Osteocyte (in vitro differentiated cells): ENCODE measurements around the gene MGA. TPM values are rescaled to one million over a fixed set of nuclear protein-coding genes. Genes with fewer than 3 reads are reported as not detected.
A peak's percentile ranks its signal among the peaks of the same experiment; 100 is the strongest.

Source experiments
- DNase-seq: peaks from one replicate; pipeline ENCODE4 v3.0.0; 2021; ENCODE audit warnings: mixed read lengths; ENCODE audit not compliant: unreplicated experiment; ENCODE audit errors: extremely low spot score
- H3K27ac Mint-ChIP-seq: one replicate; pipeline ENCODE4 v1.8.0; 2021; ENCODE audit warnings: mild to moderate bottlenecking, mixed read lengths; ENCODE audit not compliant: unreplicated experiment
- H3K27me3 Mint-ChIP-seq: one replicate; pipeline ENCODE4 v1.8.0; 2021; ENCODE audit warnings: mixed read lengths; ENCODE audit not compliant: unreplicated experiment
- H3K36me3 Mint-ChIP-seq: one replicate; pipeline ENCODE4 v1.8.0; 2021; ENCODE audit warnings: mixed read lengths; ENCODE audit not compliant: unreplicated experiment
- H3K4me1 Mint-ChIP-seq: one replicate; pipeline ENCODE4 v1.8.0; 2021; ENCODE audit warnings: mixed read lengths; ENCODE audit not compliant: unreplicated experiment
- H3K4me3 Mint-ChIP-seq: one replicate; pipeline ENCODE4 v1.8.0; 2021; ENCODE audit warnings: mild to moderate bottlenecking, moderate library complexity, mixed read lengths; ENCODE audit not compliant: unreplicated experiment
- H3K9me3 Mint-ChIP-seq: one replicate; pipeline ENCODE4 v1.8.0; 2021; ENCODE audit warnings: mixed read lengths; ENCODE audit not compliant: unreplicated experiment
- CTCF ChIP-seq: fragments of 200-600 bp; sonication (generic); IDR thresholded peaks from 2 replicates; pipeline ENCODE4 v1.5.0; 2021; ENCODE audit warnings: antibody characterized with exemption, mild to moderate bottlenecking, moderate library complexity
- total RNA-seq: library from RNA; stranded (reverse); gene quantifications from 2 replicates; pipeline ENCODE4 v1.2.1, GENCODE V29; 2021

The MGA gene
- total RNA-seq, 1 donor from 2014 or later, result 47.2 TPM

DNA sequence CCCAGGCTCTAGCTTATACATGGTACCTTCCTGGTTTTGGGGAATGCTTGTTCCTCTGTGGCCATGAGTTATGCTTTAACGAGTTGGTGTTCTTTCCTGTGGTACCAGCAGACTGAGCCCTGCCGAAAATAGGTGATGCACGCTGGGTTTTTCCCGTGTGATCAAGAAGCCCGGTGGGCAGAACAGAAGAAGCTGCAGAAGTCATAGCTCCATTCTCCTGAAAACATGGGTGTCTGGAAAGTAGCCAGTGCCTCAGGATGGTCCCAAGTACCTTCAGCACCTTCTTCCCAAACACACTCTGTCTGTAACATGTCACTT is 139.2 kb downstream of the MGA start:
- H3K4me1 Mint-ChIP-seq, result peaks cover 44% of the 10 kb centered on the region

DNA sequence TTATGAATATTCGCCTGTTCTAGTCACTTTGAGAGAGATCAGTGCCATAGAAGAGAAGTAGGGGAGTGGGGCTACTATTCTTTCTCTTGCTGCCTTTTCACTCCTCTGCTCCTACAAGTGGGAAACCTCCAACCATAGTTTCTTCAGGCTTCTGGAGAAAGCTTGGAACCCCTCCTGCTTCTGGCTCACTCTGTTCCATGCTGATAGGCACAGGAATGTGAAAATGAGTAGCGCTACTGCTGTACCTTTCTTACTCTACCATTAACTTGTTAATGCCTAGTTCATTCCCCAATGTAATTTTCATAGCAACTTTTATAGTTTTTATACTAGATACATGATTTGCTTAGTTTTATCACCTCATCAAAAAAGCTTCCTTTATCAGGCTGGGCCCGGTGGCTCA is 141.0 kb downstream of the MGA start:
- TF ChIP-seq CTCF, result no peak
- H3K27ac Mint-ChIP-seq, result no peak overlapping the region
- H3K9me3 Mint-ChIP-seq, result no peaks in the 10 kb centered on the region
- H3K4me3 Mint-ChIP-seq, result no peak overlapping the region
- peaks cover 7% of the 10 kb centered on the region for H3K36me3 Mint-ChIP-seq
- H3K4me1 Mint-ChIP-seq, result peaks cover 43% of the 10 kb centered on the region
- no peak for DNase-seq
- H3K27me3 Mint-ChIP-seq, result no peaks in the 10 kb centered on the region

More for the DNA sequence above, 139.2 kb downstream of the MGA start:
- Mint-ChIP-seq H3K4me3 (no peak overlapping the region), H3K9me3 (no peaks in the 10 kb centered on the region), H3K36me3 (peaks cover 7% of the 10 kb centered on the region), H3K27ac (peak overlapping the region; percentile 15), H3K27me3 (no peaks in the 10 kb centered on the region)
- DNase-seq, result no peak
- TF ChIP-seq CTCF, result no peak

DNA sequence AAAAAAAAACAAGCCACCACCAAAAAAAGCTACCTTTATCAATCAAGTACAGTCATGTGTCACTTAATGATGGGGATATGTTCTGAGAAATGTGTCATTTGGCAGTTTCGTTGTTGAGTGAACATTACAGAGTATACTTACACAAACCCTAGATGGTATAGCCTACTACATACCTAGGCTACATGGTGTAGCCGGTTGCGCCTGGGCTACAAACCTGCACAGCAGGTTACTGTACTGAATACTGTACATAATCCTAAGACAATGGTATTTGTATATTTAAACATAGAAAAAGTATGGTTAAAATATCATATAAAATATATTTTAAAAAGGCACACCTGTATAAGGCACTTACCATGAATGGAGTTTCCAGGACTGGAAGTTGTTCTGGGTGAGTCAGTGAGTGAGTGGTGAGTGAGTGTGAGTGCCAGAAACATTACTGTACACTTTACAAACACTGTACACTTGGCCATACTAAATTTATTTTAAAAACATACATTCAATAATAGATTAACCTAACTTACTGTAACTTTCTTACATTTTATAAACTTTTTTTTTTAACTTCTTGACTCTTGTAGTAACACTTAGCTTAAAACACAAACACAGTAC is 141.7 kb downstream of the MGA start:
- Mint-ChIP-seq H3K4me3 (no peak overlapping the region), H3K27me3 (no peaks in the 10 kb centered on the region), H3K36me3 (peaks cover 7% of the 10 kb centered on the region), H3K4me1 (peaks cover 43% of the 10 kb centered on the region), H3K9me3 (no peaks in the 10 kb centered on the region), H3K27ac (no peak overlapping the region)
- no peak for TF ChIP-seq CTCF
- DNase-seq, result no peak

GRCh38 chr15:41804361-41804760 is 144.2 kb downstream of the MGA start:
- peaks cover 7% of the 10 kb centered on the region for H3K36me3 Mint-ChIP-seq
- no peaks in the 10 kb centered on the region for H3K27me3 Mint-ChIP-seq
- TF ChIP-seq CTCF, result no peak
- H3K4me1 Mint-ChIP-seq, result peaks cover 27% of the 10 kb centered on the region
- H3K4me3 Mint-ChIP-seq, result no peak overlapping the region
- DNase-seq, result no peak
- no peaks in the 10 kb centered on the region for H3K9me3 Mint-ChIP-seq
- peak overlapping the region; percentile 98 for H3K27ac Mint-ChIP-seq

- no peaks in the 10 kb centered on the region for H3K27me3 Mint-ChIP-seq
- no peak for DNase-seq
- TF ChIP-seq CTCF, result no peak
- peak overlapping the region; percentile 98 for H3K27ac Mint-ChIP-seq
- peaks cover 5% of the 10 kb centered on the region for H3K36me3 Mint-ChIP-seq
- no peak overlapping the region for H3K4me3 Mint-ChIP-seq
- H3K9me3 Mint-ChIP-seq, result no peaks in the 10 kb centered on the region
- H3K4me1 Mint-ChIP-seq, result peaks cover 27% of the 10 kb centered on the region
Observed at GRCh38 chr15:41804916-41805666, 144.9 kb downstream of the MGA start.
